Thyroid gland (tissue), 4 donors: Measurements from ENCODE around the gene MEF2B. TPM values are rescaled to one million over a fixed set of nuclear protein-coding genes. Genes with fewer than 3 reads are reported as not detected.
"Not testable (repeated sequence)": the region's sequence is repeated elsewhere in the genome, so short reads cannot be mapped to it uniquely, and the experiment has no call there.

Experiments
- DNase-seq, 2 donors: peaks; one replicate each; pipeline ENCODE4 v3.0.0-alpha.2; 2019
- H3K27ac ChIP-seq, 3 donors: fragments of 200-600 bp; sonication (generic); 1 replicate in 2 of 3; 2 replicates in 1 of 3; pipeline ENCODE4 v1.5.1; 2016 to 2019; ENCODE audit warnings: mild to moderate bottlenecking in 1 of 3, moderate library complexity in 1 of 3
- H3K27me3 ChIP-seq: fragments of 200-600 bp; sonication (generic); one replicate; pipeline ENCODE4 v1.5.1; 2019
- H3K36me3 ChIP-seq, 2 donors: fragments of 200-600 bp; sonication (generic); one replicate each; pipeline ENCODE4 v1.5.1; 2016 to 2019
- H3K4me1 ChIP-seq, 2 donors: fragments of 200-600 bp; sonication (generic); one replicate each; pipeline ENCODE4 v1.5.1; 2017 to 2019
- H3K4me3 ChIP-seq, 3 donors: fragments of 200-600 bp; sonication (generic); replicated peaks in 1 of 3; 1 replicate in 2 of 3; 2 replicates in 1 of 3; pipeline ENCODE4 v1.5.1; 2016; ENCODE audit warnings: mild to moderate bottlenecking in 1 of 3
- H3K9me3 ChIP-seq: fragments of 200-600 bp; sonication (generic); one replicate; pipeline ENCODE4 v1.5.1; 2017
- CTCF ChIP-seq, 6 experiments: fragments of 200-600 bp in 3 of 6; fragments of 450-650 bp in 3 of 6; sonication (generic) in 3 of 6; IDR thresholded peaks; one replicate each; pipeline ENCODE4 v1.5.1; 2016 to 2019; ENCODE audit warnings: antibody characterized with exemption in 6 of 6, mild to moderate bottlenecking in 2 of 6, inconsistent platforms in 1 of 6, moderate library complexity in 1 of 6
- POLR2A ChIP-seq, 2 donors: fragments of 450-650 bp; IDR thresholded peaks; one replicate each; pipeline ENCODE4 v1.6.1; 2017; ENCODE audit warnings: antibody characterized with exemption in 2 of 2, mild to moderate bottlenecking in 2 of 2, moderate library complexity in 1 of 2
- WGBS, 2 donors: methylation state at CpG; one replicate each; pipeline ENCODE4 v1.1.5; 2017; 5-methylcytosine and 5-hydroxymethylcytosine counted together
- intact Hi-C: fragments of 100-400 bp; cut with DNase I; formaldehyde crosslinking; loops from one replicate; pipeline ENCODE4 v1.15.1; 2023
- total RNA-seq, 4 donors: library from RNA; depleted of rRNA; stranded (reverse); fragments of >200 nt; gene quantifications; one replicate each; pipeline ENCODE4 v1.2.3, GENCODE V29; 2016

The MEF2B gene
- total RNA-seq, 4 donors from 2014 or later: 0.67 to 1.5 TPM; not detected in 2

GRCh38 chr19:19149435-19149834 lies 20.6 kb downstream of the MEF2B start:
- Histone ChIP-seq H3K36me3 (peaks cover 0 to 4% of the 10 kb centered on the region in 2 donors), H3K4me3 (no peak overlapping the region), H3K27ac (no peak overlapping the region), H3K27me3 (no peaks in the 10 kb centered on the region), H3K9me3 (no peaks in the 10 kb centered on the region), H3K4me1 (peaks cover 4 to 7% of the 10 kb centered on the region in 2 donors)
- intact Hi-C loops: loop anchor here (10.0 kb wide), 1 partner anchor 75 kb away; no protein-coding TSS in a partner anchor
- 95% methylated on average over 2 of the region's 2 CpGs for WGBS, 2 donors
- TF ChIP-seq CTCF (IDR thresholded peaks at IDR 0.05) (no peak), POLR2A (IDR thresholded peaks at IDR 0.05) (no peak)
- DNase-seq: no peak

GRCh38 chr19:19148504-19148903 lies 21.6 kb downstream of the MEF2B start:
- intact Hi-C loops: loop anchor here (10.0 kb wide), 1 partner anchor 76 kb away; no protein-coding TSS in a partner anchor
- H3K27ac ChIP-seq, H3K36me3 ChIP-seq, H3K4me1 ChIP-seq, DNase-seq, H3K9me3 ChIP-seq, H3K27me3 ChIP-seq, H3K4me3 ChIP-seq: not testable (repeated sequence)
- WGBS, 2 donors: 95 to 97% methylated on average over 8 of the region's 8 CpGs

- H3K4me1 ChIP-seq: peaks cover 4 to 7% of the 10 kb centered on the region in 2 donors
- DNase-seq: no peak
- intact Hi-C loops: loop anchor here (10.0 kb wide), 1 partner anchor 77 kb away; no protein-coding TSS in a partner anchor
- WGBS, 2 donors: 98 to 100% methylated on average over 4 to 5 of the region's 5 CpGs
- no peaks in the 10 kb centered on the region for H3K27me3 ChIP-seq
- no peaks in the 10 kb centered on the region for H3K9me3 ChIP-seq
- peaks cover 0 to 4% of the 10 kb centered on the region in 2 donors for H3K36me3 ChIP-seq
- no peak overlapping the region for H3K27ac ChIP-seq
- no peak overlapping the region for H3K4me3 ChIP-seq
- TF ChIP-seq CTCF (IDR thresholded peaks at IDR 0.05) (no peak), POLR2A (IDR thresholded peaks at IDR 0.05) (no peak)
Measured at GRCh38 chr19:19147344-19147743, 22.7 kb downstream of the MEF2B start.

- peaks cover 4 to 7% of the 10 kb centered on the region in 2 donors for H3K4me1 ChIP-seq
- H3K27ac ChIP-seq: no peak overlapping the region
- no peak for DNase-seq
- intact Hi-C loops: loop anchor here (10.0 kb wide), 1 partner anchor 78 kb away; no protein-coding TSS in a partner anchor
- no peaks in the 10 kb centered on the region for H3K9me3 ChIP-seq
- peaks cover 0 to 4% of the 10 kb centered on the region in 2 donors for H3K36me3 ChIP-seq
- TF ChIP-seq POLR2A (IDR thresholded peaks at IDR 0.05): no peak
- TF ChIP-seq CTCF (IDR thresholded peaks at IDR 0.05): no peak
- H3K4me3 ChIP-seq: no peak overlapping the region
- 91 to 98% methylated on average over 6 to 7 of the region's 7 CpGs for WGBS, 2 donors
- no peaks in the 10 kb centered on the region for H3K27me3 ChIP-seq
Measured at GRCh38 chr19:19146865-19147264, 23.2 kb downstream of the MEF2B start.

- Histone ChIP-seq H3K9me3 (no peaks in the 10 kb centered on the region), H3K27ac (no peak overlapping the region), H3K36me3 (peaks cover 0 to 4% of the 10 kb centered on the region in 2 donors), H3K4me3 (no peak overlapping the region), H3K27me3 (no peaks in the 10 kb centered on the region), H3K4me1 (peaks cover 4 to 7% of the 10 kb centered on the region in 2 donors)
- WGBS, 2 donors: 37 to 48% methylated on average over 17 to 32 of the region's 47 CpGs
- TF ChIP-seq CTCF (IDR thresholded peaks at IDR 0.05) (peak; percentile 80 to 99 (median 92)), POLR2A (IDR thresholded peaks at IDR 0.05) (no peak)
- DNase-seq: peak; percentile 69 to 77
- intact Hi-C loops: loop anchor here (10.0 kb wide), 1 partner anchor 79 kb away; no protein-coding TSS in a partner anchor
Measured at GRCh38 chr19:19145684-19146608, 24.1 kb downstream of the MEF2B start.
